ENCODE data around the gene MYL12A. TPM values are rescaled to one million over a fixed set of nuclear protein-coding genes. Genes with fewer than 3 reads are reported as not detected.

MYL12A gene
- total RNA-seq, 1 experiment from 2014 or later = 284 TPM

GRCh38 chr18:3251963-3252277, 4.3 kb downstream of the MYL12A start:
- Histone ChIP-seq H3K23ac (ENCODE audit: insufficient read length, low read depth, low read length) (no peak overlapping the region), H4K20me1 (ENCODE audit: control insufficient read depth, insufficient read depth, insufficient read length) (no peaks in the 10 kb centered on the region), H2BK5ac (ENCODE audit: insufficient read length, low read length) (no peak overlapping the region), H3K14ac (ENCODE audit: insufficient read depth, low read length) (no peak overlapping the region), H4K91ac (ENCODE audit: insufficient read length, low read depth, low read length) (no peak overlapping the region), H2AK5ac (ENCODE audit: insufficient read length, low read length) (no peak overlapping the region), H3K79me2 (ENCODE audit: insufficient read depth, low read length) (peaks cover 20% of the 10 kb centered on the region; the same call in 1 of the 2 replicates), H2BK20ac (ENCODE audit: low read depth, low read length, poor library complexity, severe bottlenecking) (no peak overlapping the region), H2BK15ac (ENCODE audit: low read depth, low read length) (no peak overlapping the region), H3K4me2 (ENCODE audit: insufficient read depth, insufficient read length, low read length) (no peak overlapping the region), H4K5ac (ENCODE audit: insufficient read length, low read depth, low read length) (no peak overlapping the region), H3K9me3 (ENCODE audit: control insufficient read depth, low read depth, low read length) (no peaks in the 10 kb centered on the region), H3K4me1 (ENCODE audit: insufficient read depth, low read length) (no peaks in the 10 kb centered on the region), H3K18ac (ENCODE audit: insufficient read length, low read depth, low read length) (no peak overlapping the region), H3K4ac (ENCODE audit: low read depth, low read length) (no peak overlapping the region), H3K23me2 (ENCODE audit: insufficient read length, low read depth, low read length, poor library complexity, severe bottlenecking) (peaks cover 5% of the 10 kb centered on the region), H2AFZ (ENCODE audit: low read length) (no peak overlapping the region), H3K27ac (ENCODE audit: insufficient read length, low read depth, low read length) (no peak overlapping the region), H2BK12ac (ENCODE audit: insufficient read length, low read depth, low read length) (no peak overlapping the region), H3K79me1 (ENCODE audit: insufficient read depth, low read depth, low read length, poor library complexity, severe bottlenecking) (no peaks in the 10 kb centered on the region), H4K8ac (replicated peaks; ENCODE audit: insufficient read length, low read depth, low read length) (no peak overlapping the region), H2BK120ac (ENCODE audit: low read depth, low read length, poor library complexity, severe bottlenecking) (no peak overlapping the region), H3T11ph (ENCODE audit: low read length) (no peak overlapping the region), H3K27me3 (ENCODE audit: insufficient read depth, low read length) (no peaks in the 10 kb centered on the region), H3K56ac (ENCODE audit: insufficient read length, low read depth, low read length) (no peak overlapping the region), H3K9ac (ENCODE audit: extremely low read depth, insufficient read length, low read length) (no peak overlapping the region)
- Mint-ChIP-seq H3K4me3 (no peak overlapping the region), H3K36me3 (ENCODE audit: insufficient read depth in 1 of 3, low read depth in 3 of 3) (peaks cover 36 to 54% (median 54%) of the 10 kb centered on the region in 3 experiments), H3K9me3 (no peaks in the 10 kb centered on the region), H3K27ac (no peak overlapping the region), H3K4me1 (peaks cover 14 to 23% of the 10 kb centered on the region in 2 experiments), H3K27me3 (ENCODE audit: low read depth) (no peaks in the 10 kb centered on the region)
- no peak for TF ChIP-seq CTCF (conservative IDR thresholded peaks at IDR 0.05)
- WGBS (ENCODE audit: extremely low coverage, insufficient read length, low lambda C conversion rate) = no CpG with 5 or more reads among the region's 3 CpGs
- no peak for DNase-seq
